Measurements from ENCODE around the gene SERPINA12.

- TF ChIP-seq ETV6 (CRISPR knock-in tag; IDR thresholded peaks at IDR 0.05) (no peak), TEAD1 (CRISPR knock-in tag; IDR thresholded peaks at IDR 0.05) (no peak), ZNF512 (CRISPR knock-in tag; IDR thresholded peaks at IDR 0.05; ENCODE audit: borderline replicate concordance) (no peak), CTCF (IDR thresholded peaks at IDR 0.05) (no peak), GTF2I (CRISPR knock-in tag; conservative IDR thresholded peaks at IDR 0.05) (no peak), NFYB (CRISPR knock-in tag; conservative IDR thresholded peaks at IDR 0.05; ENCODE audit: low read depth) (no peak), ESRRA (CRISPR knock-in tag; IDR thresholded peaks at IDR 0.05; ENCODE audit: borderline replicate concordance) (no peak), TEAD4 (CRISPR knock-in tag; IDR thresholded peaks at IDR 0.05) (no peak)
- TF ChIP-seq, protein P1, sequence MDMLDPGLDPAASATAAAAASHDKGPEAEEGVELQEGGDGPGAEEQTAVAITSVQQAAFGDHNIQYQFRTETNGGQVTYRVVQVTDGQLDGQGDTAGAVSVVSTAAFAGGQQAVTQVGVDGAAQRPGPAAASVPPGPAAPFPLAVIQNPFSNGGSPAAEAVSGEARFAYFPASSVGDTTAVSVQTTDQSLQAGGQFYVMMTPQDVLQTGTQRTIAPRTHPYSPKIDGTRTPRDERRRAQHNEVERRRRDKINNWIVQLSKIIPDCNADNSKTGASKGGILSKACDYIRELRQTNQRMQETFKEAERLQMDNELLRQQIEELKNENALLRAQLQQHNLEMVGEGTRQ (CRISPR knock-in tag; IDR thresholded peaks at IDR 0.05): no peak
Measured at GRCh38 chr14:94449930-94450329, 59.3 kb downstream of the SERPINA12 start.
